DND-41 (cell line): ENCODE data around the gene NEXMIF.

Experiments
- ATAC-seq: fragments of 200-7000 bp; cut with Tn5 transposase; 3 replicates; pipeline ENCODE4 v1.9.1; 2021; ENCODE audit warnings: low read depth; ENCODE audit not compliant: insufficient read depth
- DNase-seq: peaks from one replicate; pipeline ENCODE4 v3.0.0-alpha.2; 2020
- H2AFZ ChIP-seq: 2 replicates; pipeline ENCODE4 v1.6.0; 2012; ENCODE audit warnings: low read depth, low read length
- H3K27ac ChIP-seq: 2 replicates; pipeline ENCODE4 v1.5.1; 2012; ENCODE audit warnings: low read length, inconsistent platforms
- H3K27me3 ChIP-seq: fragments of 200-600 bp; sonication (generic); 2 replicates; pipeline ENCODE4 v1.6.0; 2012; ENCODE audit warnings: low read length, mild to moderate bottlenecking, inconsistent platforms; ENCODE audit not compliant: insufficient read depth, poor library complexity
- H3K36me3 ChIP-seq: 2 replicates; pipeline ENCODE4 v1.5.1; 2012; ENCODE audit warnings: low read length, inconsistent platforms; ENCODE audit not compliant: insufficient read depth
- H3K4me1 ChIP-seq: 2 replicates; pipeline ENCODE4 v1.5.1; 2012; ENCODE audit warnings: mild to moderate bottlenecking, low read length; ENCODE audit not compliant: insufficient read depth
- H3K4me2 ChIP-seq: 2 replicates; pipeline ENCODE4 v1.6.0; 2012; ENCODE audit warnings: mild to moderate bottlenecking, moderate library complexity, low read length, inconsistent platforms; ENCODE audit not compliant: insufficient read depth
- H3K4me3 ChIP-seq, 2 experiments: fragments of 200-600 bp in 1 of 2; shearing (Covaris generic) in 1 of 2; 2 replicates each; pipeline ENCODE4 v1.5.1; 2012 to 2016; ENCODE audit warnings: inconsistent platforms in 2 of 2, low read length in 2 of 2, mild to moderate bottlenecking in 2 of 2, low read depth in 1 of 2, moderate library complexity in 1 of 2
- H3K79me2 ChIP-seq: 2 replicates; pipeline ENCODE4 v1.6.0; 2012; ENCODE audit warnings: low read length, inconsistent platforms; ENCODE audit not compliant: insufficient read depth
- H3K9ac ChIP-seq: 2 replicates; pipeline ENCODE4 v1.6.0; 2012; ENCODE audit warnings: low read depth, mild to moderate bottlenecking, inconsistent platforms, low read length, moderate library complexity
- H3K9me3 ChIP-seq: 2 replicates; pipeline ENCODE4 v1.5.1; 2012; ENCODE audit warnings: low read length, moderate library complexity, mild to moderate bottlenecking, inconsistent platforms; ENCODE audit not compliant: insufficient read depth, severe bottlenecking
- H4K20me1 ChIP-seq: 2 replicates; pipeline ENCODE4 v1.6.0; 2012; ENCODE audit warnings: low read length; ENCODE audit not compliant: insufficient read depth
- CTCF ChIP-seq: IDR thresholded peaks from 2 replicates; pipeline ENCODE4 v1.5.1; 2012; ENCODE audit warnings: borderline replicate concordance, low read length, moderate library complexity, mild to moderate bottlenecking; ENCODE audit not compliant: poor library complexity, severe bottlenecking; ENCODE audit errors: extremely low read depth
- EZH2 ChIP-seq: IDR thresholded peaks from 3 replicates; pipeline ENCODE4 v1.6.1; 2012; ENCODE audit warnings: borderline replicate concordance, low read depth, mild to moderate bottlenecking, moderate library complexity, low read length, inconsistent platforms; ENCODE audit not compliant: severe bottlenecking

The NEXMIF gene

GRCh38 chrX:74788545-74789086 is 136.6 kb downstream of the NEXMIF start:
- DNase-seq (no peak), ATAC-seq (no peak)
- no peaks in the 10 kb centered on the region for H3K9me3 ChIP-seq
- no peak overlapping the region for H3K4me3 ChIP-seq
- H3K27ac ChIP-seq: no peak overlapping the region
- no peak overlapping the region for H3K9ac ChIP-seq
- no peak overlapping the region for H3K4me2 ChIP-seq
- no peaks in the 10 kb centered on the region for H3K27me3 ChIP-seq
- H3K36me3 ChIP-seq: no peaks in the 10 kb centered on the region
- TF ChIP-seq CTCF: no peak
- no peak for TF ChIP-seq EZH2
- no peaks in the 10 kb centered on the region for H3K4me1 ChIP-seq
- no peak overlapping the region for H2AFZ ChIP-seq
- no peaks in the 10 kb centered on the region for H3K79me2 ChIP-seq
- H4K20me1 ChIP-seq: no peaks in the 10 kb centered on the region

DNA sequence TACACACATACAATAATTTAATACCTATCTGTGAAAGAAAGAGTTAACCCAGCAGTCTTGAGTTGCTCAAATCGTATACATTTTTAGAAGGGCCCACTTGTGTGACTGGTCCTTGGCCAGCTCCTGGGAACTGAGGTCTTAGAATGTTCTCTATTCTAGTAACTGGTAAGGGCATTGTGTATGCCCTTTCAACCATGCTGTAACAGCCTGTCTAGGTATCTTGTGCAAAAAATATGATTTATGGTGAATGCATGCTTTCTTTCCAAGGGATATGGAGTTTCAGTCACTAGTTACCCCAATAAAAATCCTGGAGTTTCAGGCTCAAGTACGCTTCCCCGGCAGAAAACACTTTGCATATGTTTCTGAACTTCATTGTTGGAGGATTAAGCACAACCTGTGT is 140.6 kb downstream of the NEXMIF start:
- Histone ChIP-seq H3K27me3 (no peaks in the 10 kb centered on the region), H3K9me3 (no peaks in the 10 kb centered on the region)
- TF ChIP-seq CTCF (no peak), EZH2 (no peak)

GRCh38 chrX:74781507-74782034 is 143.7 kb downstream of the NEXMIF start:
- Histone ChIP-seq H3K4me1 (no peaks in the 10 kb centered on the region), H4K20me1 (no peaks in the 10 kb centered on the region), H3K9me3 (no peaks in the 10 kb centered on the region), H3K27ac (no peak overlapping the region), H3K9ac (no peak overlapping the region), H3K4me3 (no peak overlapping the region), H3K79me2 (no peaks in the 10 kb centered on the region), H3K4me2 (no peak overlapping the region), H2AFZ (no peak overlapping the region), H3K36me3 (no peaks in the 10 kb centered on the region), H3K27me3 (no peaks in the 10 kb centered on the region)
- no peak for DNase-seq
- TF ChIP-seq CTCF: no peak
- TF ChIP-seq EZH2: no peak
- ATAC-seq: no peak

More for the DNA sequence above, 140.6 kb downstream of the NEXMIF start:
- Histone ChIP-seq H4K20me1 (no peaks in the 10 kb centered on the region), H3K4me3 (no peak overlapping the region), H3K36me3 (no peaks in the 10 kb centered on the region), H3K9ac (no peak overlapping the region), H3K27ac (no peak overlapping the region), H3K79me2 (no peaks in the 10 kb centered on the region), H2AFZ (no peak overlapping the region), H3K4me2 (no peak overlapping the region), H3K4me1 (no peaks in the 10 kb centered on the region)
- no peak for DNase-seq
- ATAC-seq: no peak

- TF ChIP-seq CTCF: no peak
- no peak for TF ChIP-seq EZH2
- H3K4me2 ChIP-seq: no peak overlapping the region
- H3K4me3 ChIP-seq: no peak overlapping the region
- no peaks in the 10 kb centered on the region for H3K36me3 ChIP-seq
- no peaks in the 10 kb centered on the region for H4K20me1 ChIP-seq
- H3K4me1 ChIP-seq: no peaks in the 10 kb centered on the region
- H3K27ac ChIP-seq: no peak overlapping the region
- no peak overlapping the region for H3K9ac ChIP-seq
- H3K9me3 ChIP-seq: no peaks in the 10 kb centered on the region
- H3K79me2 ChIP-seq: no peaks in the 10 kb centered on the region
- ATAC-seq (no peak), DNase-seq (no peak)
- no peaks in the 10 kb centered on the region for H3K27me3 ChIP-seq
- H2AFZ ChIP-seq: no peak overlapping the region
Measured at GRCh38 chrX:74779175-74779574, 146.1 kb downstream of the NEXMIF start.
